Activated naive CD8-positive, alpha-beta T cell treated with anti-CD3 and anti-CD28 coated beads, Interleukin-2, amount 50 U/mL, for 24 hours (primary cell): ENCODE data around the gene SLC30A4.

Experiments used
- ATAC-seq: fragments of 150-1000 bp; cut with Tn5 transposase; one replicate; pipeline ENCODE4 v1.10.0; 2021
- DNase-seq: peaks from one replicate; pipeline ENCODE4 v3.0.0; 2021
- H3K27ac Mint-ChIP-seq: one replicate; pipeline ENCODE4 v1.8.0; 2021; ENCODE audit warnings: mild to moderate bottlenecking, mixed read lengths
- H3K27me3 Mint-ChIP-seq: one replicate; pipeline ENCODE4 v1.8.0; 2021; ENCODE audit warnings: mixed read lengths
- H3K36me3 Mint-ChIP-seq: one replicate; pipeline ENCODE4 v1.8.0; 2021; ENCODE audit warnings: low read depth, mixed read lengths
- H3K4me1 Mint-ChIP-seq: one replicate; pipeline ENCODE4 v1.8.0; 2021; ENCODE audit warnings: mixed read lengths
- H3K4me3 Mint-ChIP-seq: one replicate; pipeline ENCODE4 v1.8.0; 2021; ENCODE audit warnings: mild to moderate bottlenecking, moderate library complexity, mixed read lengths
- H3K9me3 Mint-ChIP-seq: one replicate; pipeline ENCODE4 v1.8.0; 2021; ENCODE audit warnings: mixed read lengths

Gene SLC30A4

GRCh38 chr15:45522328-45523165, at the start of gene SLC30A4:
Gene SLC30A4, minus strand, starts transcription at chr15:45522755. Its CDS starts 401 bp downstream, at chr15:45522354.
- H3K27ac Mint-ChIP-seq, result peak within 1 kb of the TSS; percentile 84
- H3K4me3 Mint-ChIP-seq, result peak within 1 kb of the TSS; percentile 92
- H3K4me1 Mint-ChIP-seq, result peaks cover 23% of the 10 kb centered on the region
- ATAC-seq, result peak; percentile 87
- H3K27me3 Mint-ChIP-seq, result peaks cover 6% of the 10 kb centered on the region
- H3K9me3 Mint-ChIP-seq, result no peaks in the 10 kb centered on the region
- peak; percentile 57 for DNase-seq
- H3K36me3 Mint-ChIP-seq, result no peaks in the 10 kb centered on the region

- DNase-seq (no peak), ATAC-seq (no peak)
- Mint-ChIP-seq H3K4me3 (no peak overlapping the region), H3K4me1 (no peaks in the 10 kb centered on the region), H3K27ac (no peak overlapping the region), H3K9me3 (no peaks in the 10 kb centered on the region), H3K27me3 (peaks cover 12% of the 10 kb centered on the region), H3K36me3 (no peaks in the 10 kb centered on the region)
These were observed 33.5 kb upstream of the SLC30A4 start for GRCh38 chr15:45555934-45556608.

DNA sequence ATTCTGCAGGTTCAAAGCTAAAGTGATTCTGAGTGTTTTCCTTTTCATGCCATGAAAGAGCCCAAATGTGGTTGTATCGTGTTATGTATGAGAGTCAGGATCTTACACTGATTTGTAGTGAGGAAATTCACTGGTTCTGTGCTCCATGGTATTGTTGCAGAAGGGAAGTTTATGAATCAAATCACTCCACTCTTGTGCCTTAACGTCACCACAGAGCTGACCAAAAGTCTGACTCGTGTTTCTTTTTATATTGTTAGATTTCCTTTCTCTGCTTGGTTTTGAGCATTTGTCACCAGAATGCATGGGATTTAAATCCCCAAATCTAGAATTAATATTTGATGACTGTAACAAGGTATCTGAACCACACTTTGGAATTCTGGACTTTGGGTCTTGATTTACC, 29.1 kb upstream of the SLC30A4 start:
- ATAC-seq (no peak), DNase-seq (no peak)
- H3K27ac Mint-ChIP-seq, result no peak overlapping the region
- no peaks in the 10 kb centered on the region for H3K4me1 Mint-ChIP-seq
- H3K9me3 Mint-ChIP-seq, result no peaks in the 10 kb centered on the region
- H3K4me3 Mint-ChIP-seq, result no peak overlapping the region
- H3K27me3 Mint-ChIP-seq, result peaks cover 12% of the 10 kb centered on the region
- no peaks in the 10 kb centered on the region for H3K36me3 Mint-ChIP-seq

- Mint-ChIP-seq H3K27me3 (peaks cover 10% of the 10 kb centered on the region), H3K4me3 (no peak overlapping the region), H3K27ac (no peak overlapping the region), H3K4me1 (no peaks in the 10 kb centered on the region), H3K9me3 (no peaks in the 10 kb centered on the region), H3K36me3 (no peaks in the 10 kb centered on the region)
- no peak for DNase-seq
- no peak for ATAC-seq
These were observed 27.9 kb upstream of the SLC30A4 start for GRCh38 chr15:45550436-45550835.

DNA sequence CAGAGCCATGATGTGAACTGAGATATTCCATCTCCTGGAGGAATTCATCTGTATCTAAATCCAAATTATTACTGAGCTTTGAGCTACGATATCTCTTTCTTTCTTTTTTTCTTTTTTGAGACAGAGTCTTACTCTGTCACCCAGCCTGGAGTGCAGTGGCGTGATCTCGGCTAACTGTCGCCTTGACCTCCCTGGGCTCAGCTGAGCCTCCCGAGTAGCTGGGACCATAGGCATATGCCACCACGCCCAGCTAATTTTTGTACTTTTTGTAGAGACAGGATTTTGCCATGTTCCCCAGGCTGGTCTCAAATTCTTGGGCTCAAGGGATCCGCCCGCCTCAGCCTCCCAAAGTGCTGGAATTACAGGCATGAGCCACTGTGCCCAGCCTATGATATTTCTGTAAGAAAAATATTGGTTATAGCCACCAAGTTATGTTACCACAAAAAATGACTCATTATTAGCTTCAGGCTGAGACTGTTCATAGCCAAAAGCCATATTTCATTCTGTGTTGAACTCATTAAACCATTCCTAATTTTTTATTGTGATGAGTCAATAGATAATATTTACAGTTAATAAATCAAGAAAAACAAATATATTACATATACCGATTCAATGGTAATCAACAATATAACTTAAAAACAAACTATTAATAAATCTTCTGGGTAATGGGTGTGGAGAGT, 27.1 kb upstream of the SLC30A4 start:
- H3K27me3 Mint-ChIP-seq, result peaks cover 10% of the 10 kb centered on the region
- H3K9me3 Mint-ChIP-seq, result no peaks in the 10 kb centered on the region
- H3K4me3 Mint-ChIP-seq, result no peak overlapping the region
- H3K4me1 Mint-ChIP-seq, result no peaks in the 10 kb centered on the region
- ATAC-seq (no peak), DNase-seq (no peak)
- H3K36me3 Mint-ChIP-seq, result no peaks in the 10 kb centered on the region
- H3K27ac Mint-ChIP-seq, result no peak overlapping the region

GRCh38 chr15:45548753-45549520, 26.4 kb upstream of the SLC30A4 start:
- Mint-ChIP-seq H3K36me3 (no peaks in the 10 kb centered on the region), H3K27me3 (peaks cover 5% of the 10 kb centered on the region), H3K4me3 (no peak overlapping the region), H3K9me3 (no peaks in the 10 kb centered on the region), H3K4me1 (no peaks in the 10 kb centered on the region), H3K27ac (no peak overlapping the region)
- no peak for ATAC-seq
- DNase-seq, result no peak

- H3K4me3 Mint-ChIP-seq, result no peak overlapping the region
- H3K36me3 Mint-ChIP-seq, result no peaks in the 10 kb centered on the region
- ATAC-seq, result no peak
- H3K9me3 Mint-ChIP-seq, result no peaks in the 10 kb centered on the region
- H3K4me1 Mint-ChIP-seq, result no peaks in the 10 kb centered on the region
- H3K27me3 Mint-ChIP-seq, result peaks cover 5% of the 10 kb centered on the region
- H3K27ac Mint-ChIP-seq, result no peak overlapping the region
- DNase-seq, result no peak
These were observed 24.2 kb upstream of the SLC30A4 start for GRCh38 chr15:45546789-45547188.

- H3K4me3 Mint-ChIP-seq, result no peak overlapping the region
These were observed 21.9 kb upstream of the SLC30A4 start for GRCh38 chr15:45544266-45545023.

DNA sequence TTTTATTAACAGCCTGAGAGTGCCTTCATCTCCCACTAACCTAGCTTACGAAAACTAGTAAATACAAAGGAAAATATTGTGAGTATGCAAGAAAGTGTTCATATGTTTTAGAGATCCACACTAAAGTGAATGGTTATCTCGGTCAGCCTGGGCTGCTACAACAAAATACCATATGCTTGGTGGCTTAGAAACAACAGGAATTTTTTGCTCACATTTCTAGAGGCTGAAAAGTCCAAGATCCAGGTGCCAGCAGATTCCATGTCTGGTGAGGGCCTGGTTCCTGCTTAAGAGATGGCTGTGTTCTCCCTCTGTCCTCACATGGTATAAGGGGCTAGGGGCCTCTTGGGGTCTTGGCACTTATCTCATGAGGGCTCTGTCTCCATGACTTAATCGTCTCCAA, 20.5 kb upstream of the SLC30A4 start:
- Mint-ChIP-seq H3K27me3 (no peaks in the 10 kb centered on the region), H3K9me3 (no peaks in the 10 kb centered on the region), H3K4me1 (no peaks in the 10 kb centered on the region), H3K27ac (no peak overlapping the region), H3K36me3 (no peaks in the 10 kb centered on the region), H3K4me3 (no peak overlapping the region)
- ATAC-seq, result no peak
- DNase-seq, result no peak

More at GRCh38 chr15:45544266-45545023, 21.9 kb upstream of the SLC30A4 start:
- Mint-ChIP-seq H3K9me3 (no peaks in the 10 kb centered on the region), H3K27me3 (no peaks in the 10 kb centered on the region), H3K4me1 (no peaks in the 10 kb centered on the region), H3K27ac (no peak overlapping the region), H3K36me3 (no peaks in the 10 kb centered on the region)
- ATAC-seq (no peak), DNase-seq (no peak)

DNA sequence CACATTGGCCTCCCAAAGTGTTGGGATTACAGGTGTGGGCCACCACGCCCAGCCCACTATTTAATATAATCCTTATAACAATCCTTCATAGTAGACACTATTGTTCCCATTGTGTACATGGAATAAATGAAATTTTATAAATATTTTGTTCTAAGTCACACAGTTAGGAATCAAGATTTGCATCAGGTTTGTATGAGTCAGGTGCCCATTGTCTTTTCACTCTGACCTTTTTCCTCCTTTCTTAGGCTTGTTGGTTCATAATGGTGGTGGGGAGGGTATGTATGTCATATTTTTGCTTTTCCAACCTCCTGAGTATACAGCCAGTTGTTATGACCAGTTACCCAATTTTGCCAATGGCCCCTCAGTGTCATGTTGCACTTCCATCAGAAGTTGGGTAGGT, 18.0 kb upstream of the SLC30A4 start:
- Mint-ChIP-seq H3K27me3 (no peaks in the 10 kb centered on the region), H3K36me3 (no peaks in the 10 kb centered on the region), H3K9me3 (no peaks in the 10 kb centered on the region), H3K27ac (no peak overlapping the region), H3K4me1 (no peaks in the 10 kb centered on the region), H3K4me3 (no peak overlapping the region)
- ATAC-seq, result no peak
- no peak for DNase-seq

DNA sequence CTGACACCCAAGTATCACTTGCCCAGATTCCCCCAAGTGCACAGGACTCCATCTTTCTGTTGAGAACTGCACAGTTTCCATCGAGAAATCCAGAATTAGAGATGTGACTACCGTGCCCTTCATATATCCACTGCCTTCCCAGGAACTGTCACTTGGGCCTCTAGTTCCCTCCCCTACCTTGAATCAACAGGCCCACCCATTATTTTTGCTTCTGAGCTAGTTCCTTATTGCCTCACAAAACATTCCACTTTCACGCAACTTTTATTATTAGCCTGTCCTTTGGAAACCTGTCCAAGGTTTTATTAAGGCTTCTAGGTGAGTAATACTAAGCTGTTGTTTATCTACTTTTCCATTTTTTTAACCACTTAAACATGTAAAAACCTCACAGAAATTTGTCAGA, 17.1 kb upstream of the SLC30A4 start:
- no peaks in the 10 kb centered on the region for H3K4me1 Mint-ChIP-seq
- H3K27me3 Mint-ChIP-seq, result no peaks in the 10 kb centered on the region
- no peak overlapping the region for H3K4me3 Mint-ChIP-seq
- H3K36me3 Mint-ChIP-seq, result no peaks in the 10 kb centered on the region
- H3K9me3 Mint-ChIP-seq, result no peaks in the 10 kb centered on the region
- no peak for ATAC-seq
- DNase-seq, result no peak
- no peak overlapping the region for H3K27ac Mint-ChIP-seq

DNA sequence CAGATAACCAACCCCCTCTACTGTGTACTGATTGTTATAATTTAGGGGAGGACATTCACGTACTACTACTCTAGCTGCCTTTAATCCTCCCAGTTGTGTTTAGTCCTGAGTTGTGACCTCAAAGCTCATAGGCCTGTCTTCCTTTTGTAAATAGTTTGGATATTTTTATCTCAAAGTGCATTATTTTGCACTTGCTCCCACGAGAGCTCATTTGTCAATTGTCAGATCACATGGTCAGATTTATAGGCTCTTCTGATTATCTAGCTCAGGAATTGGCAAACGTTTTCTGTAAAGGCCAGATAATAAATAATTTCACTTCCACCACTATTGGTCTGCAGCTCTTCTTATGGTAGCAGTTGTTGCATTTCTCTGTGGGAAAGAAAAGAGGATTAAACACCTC, 14.4 kb upstream of the SLC30A4 start:
- Mint-ChIP-seq H3K36me3 (no peaks in the 10 kb centered on the region), H3K27ac (no peak overlapping the region), H3K4me1 (no peaks in the 10 kb centered on the region), H3K4me3 (no peak overlapping the region), H3K9me3 (no peaks in the 10 kb centered on the region), H3K27me3 (peaks cover 2% of the 10 kb centered on the region)
- ATAC-seq (no peak), DNase-seq (no peak)

DNA sequence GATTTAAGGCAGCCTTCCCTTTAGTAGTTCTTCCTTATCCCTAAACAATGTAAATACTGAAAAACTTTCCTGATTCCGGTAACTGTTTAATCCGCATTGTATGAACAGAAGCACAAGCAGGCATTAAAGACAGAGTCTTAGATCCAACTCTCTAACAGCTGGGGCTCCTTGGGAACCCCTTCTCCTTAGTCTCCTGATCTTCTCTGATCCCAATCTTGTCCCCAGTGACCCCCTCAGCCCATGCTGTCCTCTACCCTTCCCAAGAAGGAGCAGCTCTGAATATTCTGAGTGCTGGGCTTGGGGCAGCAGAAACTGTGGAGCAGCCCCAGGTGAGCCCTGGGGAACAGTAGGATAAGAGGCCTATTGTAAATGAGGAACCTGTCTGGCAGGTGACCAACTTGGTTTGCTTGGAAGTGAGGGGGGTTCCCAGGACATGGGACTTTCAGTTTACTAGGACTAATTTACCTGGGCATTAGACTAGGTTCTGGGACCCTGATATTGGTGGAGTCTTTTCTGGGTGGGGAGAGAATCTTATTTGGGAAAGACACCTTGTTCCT, 13.0 kb upstream of the SLC30A4 start:
- ATAC-seq, result no peak
- H3K9me3 Mint-ChIP-seq, result no peaks in the 10 kb centered on the region

More for the DNA sequence above, 13.0 kb upstream of the SLC30A4 start:
- peaks cover 2% of the 10 kb centered on the region for H3K27me3 Mint-ChIP-seq
- H3K27ac Mint-ChIP-seq, result no peak overlapping the region
- H3K36me3 Mint-ChIP-seq, result no peaks in the 10 kb centered on the region
- H3K4me3 Mint-ChIP-seq, result no peak overlapping the region
- no peak for DNase-seq
- no peaks in the 10 kb centered on the region for H3K4me1 Mint-ChIP-seq
